Endometrial microvascular endothelial cells (primary cell): ENCODE measurements around the gene MRTO4. TPM values are rescaled to one million over a fixed set of nuclear protein-coding genes. Genes with fewer than 3 reads are reported as not detected.
"Not testable (repeated sequence)": the region's sequence is repeated elsewhere in the genome, so short reads cannot be mapped to it uniquely, and the experiment has no call there.

ENCODE experiments used
- in situ Hi-C: cut with HindIII; loops from 2 replicates; pipeline ENCODE4 v1.10.0; 2017; ENCODE audit warnings: low sequenced_read_pairs, low pct_unique_long_range_greater_than_20kb; ENCODE audit errors: inconsistent ontology term
- total RNA-seq: library from RNA; depleted of rRNA; stranded (reverse); fragments of >200 nt; gene quantifications from one replicate; pipeline ENCODE4 v1.2.3, GENCODE V29; 2015; ENCODE audit errors: inconsistent ontology term

MRTO4 gene
- total RNA-seq, 1 donor from 2014 or later: 73.8 TPM

DNA sequence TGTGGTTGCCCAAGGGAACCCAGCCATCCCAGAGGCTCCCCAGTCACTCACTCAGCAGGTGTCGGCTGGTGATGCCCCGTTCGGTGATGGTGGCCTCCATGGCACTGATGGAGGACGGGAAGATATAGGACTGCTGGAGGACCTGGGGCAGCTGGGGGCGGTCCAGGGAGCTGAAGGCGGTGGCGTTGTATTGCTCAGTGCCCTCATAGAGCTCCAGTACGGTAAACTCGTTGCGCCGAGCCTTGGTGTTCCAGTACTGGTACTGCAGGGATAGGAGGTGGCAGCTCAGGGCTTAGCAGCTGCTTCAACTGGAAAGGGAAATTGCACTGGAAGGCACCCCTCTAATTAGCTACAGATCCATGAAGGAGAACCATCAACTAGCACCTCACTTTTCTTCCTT is 29.0 kb upstream of the MRTO4 start:
- in situ Hi-C loops: no loop called here

DNA sequence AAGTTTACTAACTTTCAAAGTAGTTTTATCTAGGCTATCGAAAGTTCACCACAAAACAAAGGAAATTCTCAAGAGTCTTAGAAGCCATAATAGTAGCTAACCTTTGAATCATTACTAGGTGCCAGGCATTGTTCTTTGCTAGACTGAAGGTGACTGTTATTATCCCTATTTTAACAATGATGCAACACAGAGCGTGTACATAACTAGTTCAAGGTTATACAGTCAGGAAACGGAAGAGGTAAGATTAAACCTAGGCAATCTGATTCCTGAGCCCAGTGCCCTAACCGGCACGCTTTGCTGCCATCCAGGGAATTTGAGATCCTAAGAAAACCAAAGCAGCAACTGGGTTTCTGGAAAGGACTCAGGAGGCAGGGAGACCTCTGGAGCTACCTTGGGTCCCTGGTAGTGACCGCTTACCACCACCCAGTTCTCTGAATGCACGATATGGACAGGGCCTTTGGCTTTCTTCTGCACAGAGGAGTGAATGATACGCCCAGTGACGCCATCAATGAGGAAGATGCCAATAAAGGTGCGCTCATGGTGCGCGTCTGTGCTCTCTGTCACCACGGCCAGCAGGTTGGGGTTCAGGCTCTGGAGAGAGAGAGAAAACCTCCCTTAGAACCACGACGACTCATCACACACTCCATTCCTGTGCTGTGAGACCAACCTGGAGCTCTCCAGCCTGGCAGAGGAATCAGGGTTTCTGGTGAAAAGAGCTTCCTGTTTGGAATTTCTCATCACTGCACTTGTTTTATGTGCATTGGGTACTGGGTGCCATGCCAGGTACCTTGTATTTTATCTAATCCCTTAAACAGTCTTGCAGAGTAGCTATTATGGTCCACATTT is 28.4 kb upstream of the MRTO4 start:
- in situ Hi-C loops: no loop called here

DNA sequence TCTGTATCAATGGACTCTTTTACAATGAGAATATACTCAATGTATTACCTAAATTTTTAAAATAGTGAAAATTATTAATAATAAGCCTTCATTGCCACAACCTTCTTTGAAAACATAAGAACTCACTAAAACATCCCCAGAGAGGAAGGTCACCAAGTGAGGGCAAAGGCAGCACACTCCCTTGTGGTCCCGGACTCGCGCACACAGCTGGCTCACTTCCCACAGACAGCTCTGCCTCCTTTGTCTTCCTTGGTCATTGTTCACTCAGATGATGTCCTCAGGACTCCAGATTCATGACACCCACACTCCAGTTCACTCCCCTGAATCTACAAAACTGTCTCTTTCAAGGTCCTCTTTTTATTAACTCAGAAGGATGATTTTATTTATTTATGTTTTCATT is 22.4 kb upstream of the MRTO4 start:
- in situ Hi-C loops: no loop called here

DNA sequence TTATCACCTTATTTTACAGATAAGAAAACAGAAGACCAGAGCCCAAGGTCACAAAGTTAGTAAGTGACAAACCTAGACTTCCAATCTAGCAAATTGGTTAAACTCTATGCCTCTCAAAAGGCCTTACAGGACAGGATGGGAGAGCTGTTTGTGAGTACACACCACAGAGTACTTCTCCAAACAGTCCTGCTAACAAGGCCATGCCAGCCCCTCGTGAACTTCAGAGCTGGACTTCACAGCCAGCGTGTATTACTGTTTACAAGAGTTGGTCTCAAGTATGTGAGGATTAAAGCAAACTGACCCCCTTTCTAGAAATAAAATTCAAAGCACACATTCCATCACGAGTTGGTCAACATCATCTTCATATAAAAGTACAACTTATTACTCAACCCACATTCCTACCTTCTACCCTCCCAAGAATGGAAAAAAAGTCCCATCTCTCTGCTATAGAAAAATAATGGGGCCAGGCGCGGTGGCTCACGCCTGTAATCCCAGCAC is 21.7 kb upstream of the MRTO4 start:
- in situ Hi-C loops: no loop called here

DNA sequence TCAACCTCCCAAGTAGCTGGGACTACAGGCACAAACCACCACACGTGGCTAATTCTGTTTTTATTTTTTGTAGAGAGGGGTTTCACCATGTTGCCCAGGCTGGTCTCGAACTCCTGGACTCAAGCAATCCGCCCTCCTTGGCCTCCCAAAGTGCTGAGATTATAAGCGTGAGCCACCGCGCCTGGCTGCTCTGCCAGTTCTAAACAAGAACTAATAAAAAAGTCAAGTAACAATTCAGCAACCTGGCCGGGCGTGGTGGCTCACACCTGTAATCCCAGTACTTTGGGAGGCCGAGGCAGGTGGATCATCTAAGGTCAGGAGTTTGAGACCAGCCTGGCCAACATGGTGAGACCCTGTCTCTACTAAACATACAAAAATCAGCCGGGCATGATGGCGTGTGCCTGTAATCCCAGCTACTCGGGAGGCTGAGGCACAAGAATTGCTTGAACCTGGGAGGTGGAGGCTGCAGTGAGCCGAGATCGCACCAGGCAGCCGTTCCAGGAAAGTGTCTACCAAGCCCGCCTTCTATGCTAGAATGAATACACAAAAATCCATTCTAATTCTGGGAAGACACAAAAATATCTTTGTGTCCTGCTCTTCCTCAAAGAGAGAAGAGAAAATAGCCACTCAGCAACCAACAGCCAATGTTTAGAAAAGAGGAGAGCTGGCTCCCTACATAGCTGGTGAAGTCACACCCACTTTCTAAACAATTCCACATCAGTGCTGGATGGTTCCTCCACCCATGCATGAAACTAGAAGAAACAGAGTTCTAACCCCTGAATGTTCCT is 19.7 kb upstream of the MRTO4 start:
- in situ Hi-C loops: not testable (repeated sequence)

DNA sequence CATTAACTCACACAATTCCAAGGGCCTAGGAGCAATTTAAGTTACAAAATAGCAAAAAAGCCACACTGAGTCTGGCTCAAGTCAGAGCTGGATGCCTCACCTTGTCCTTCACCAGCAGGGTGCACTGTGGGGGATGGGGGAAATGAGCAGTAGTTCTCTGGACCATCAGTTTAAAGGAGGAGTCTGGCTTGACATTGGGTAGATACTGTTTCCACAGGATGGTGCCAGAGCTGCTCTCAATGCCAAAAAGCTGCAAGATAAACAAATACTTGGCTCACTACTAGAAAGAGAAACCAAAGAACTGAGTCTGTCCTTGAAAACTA is 19.1 kb upstream of the MRTO4 start:
- in situ Hi-C loops: no loop called here

DNA sequence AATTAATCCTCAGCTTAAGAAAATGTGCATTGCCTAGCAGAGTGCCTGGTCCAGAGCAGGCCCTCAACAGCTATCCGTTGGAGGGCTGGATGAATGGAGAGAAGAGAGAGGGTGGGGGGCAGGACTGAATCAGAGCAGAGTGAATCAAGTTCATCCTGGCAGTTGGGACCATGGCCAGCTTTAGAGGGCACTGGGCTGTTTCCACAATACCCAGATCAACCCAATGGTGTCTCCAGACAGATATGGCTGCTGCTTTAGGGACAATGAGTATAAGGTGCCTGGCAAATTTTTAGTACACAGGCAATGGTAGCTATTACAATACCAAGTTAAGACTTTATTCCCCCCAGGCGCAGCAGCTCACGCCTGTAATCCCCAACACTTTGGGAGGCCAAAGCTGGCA is 17.4 kb upstream of the MRTO4 start:
- in situ Hi-C loops: no loop called here

DNA sequence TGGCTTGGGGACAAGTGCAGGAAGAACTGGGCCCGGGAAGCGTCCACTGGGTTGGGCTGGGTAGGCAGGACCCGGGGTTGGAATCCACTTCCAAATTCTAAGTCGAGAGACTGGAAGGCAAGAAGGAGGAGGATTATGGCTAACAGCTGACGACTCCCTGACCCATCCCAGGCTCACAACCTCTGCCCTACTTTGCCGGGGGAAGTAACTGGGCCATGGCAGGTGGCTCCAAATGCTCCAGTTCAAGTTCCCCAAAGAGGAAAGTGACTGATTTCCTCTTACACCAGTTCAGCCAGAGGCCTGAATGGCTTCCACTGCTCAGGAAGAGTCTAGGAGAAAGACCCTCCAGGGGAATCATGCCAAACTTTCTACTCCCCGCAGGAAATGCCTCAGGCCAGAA is 11.7 kb upstream of the MRTO4 start:
- in situ Hi-C loops: no loop called here

DNA sequence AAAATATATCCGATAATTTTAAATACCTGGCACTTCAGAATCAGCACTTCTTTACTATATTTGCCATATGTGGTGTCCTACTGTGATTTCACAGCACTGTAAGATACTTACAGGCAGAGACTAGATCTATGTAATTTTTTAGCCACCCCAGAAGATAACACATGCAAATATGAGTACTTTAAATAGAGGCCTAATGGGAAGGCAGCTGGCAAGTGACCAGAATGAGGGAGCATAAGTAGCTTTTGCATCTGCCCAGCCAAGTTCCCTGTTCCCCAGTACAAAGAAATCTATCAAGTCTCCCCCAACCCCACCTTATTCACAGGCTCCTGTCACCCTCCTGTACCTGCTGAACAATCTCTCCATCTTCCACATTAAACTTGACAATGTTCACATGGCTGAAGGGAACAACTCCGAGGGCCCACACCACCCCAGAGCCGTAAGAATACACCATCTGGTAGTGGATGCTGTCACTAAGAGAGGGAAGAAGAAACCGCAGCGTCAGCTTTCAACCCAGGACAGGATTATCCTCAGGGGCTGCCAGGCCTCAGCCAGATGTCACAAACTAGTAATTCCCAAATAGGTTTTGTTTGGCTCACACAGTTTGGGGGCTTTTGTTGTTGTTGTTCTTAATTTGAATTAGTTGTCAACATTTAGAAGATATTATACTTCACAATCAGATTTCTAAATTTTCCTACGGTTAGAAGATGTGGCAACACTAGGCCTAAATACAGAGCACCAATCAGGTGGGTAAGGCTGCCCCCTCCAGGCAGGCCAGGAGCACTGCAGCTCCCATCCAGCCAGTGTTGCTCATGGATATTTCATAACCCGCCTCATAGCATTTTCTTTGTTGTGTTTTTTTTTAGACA is 10.7 kb upstream of the MRTO4 start:
- in situ Hi-C loops: no loop called here

DNA sequence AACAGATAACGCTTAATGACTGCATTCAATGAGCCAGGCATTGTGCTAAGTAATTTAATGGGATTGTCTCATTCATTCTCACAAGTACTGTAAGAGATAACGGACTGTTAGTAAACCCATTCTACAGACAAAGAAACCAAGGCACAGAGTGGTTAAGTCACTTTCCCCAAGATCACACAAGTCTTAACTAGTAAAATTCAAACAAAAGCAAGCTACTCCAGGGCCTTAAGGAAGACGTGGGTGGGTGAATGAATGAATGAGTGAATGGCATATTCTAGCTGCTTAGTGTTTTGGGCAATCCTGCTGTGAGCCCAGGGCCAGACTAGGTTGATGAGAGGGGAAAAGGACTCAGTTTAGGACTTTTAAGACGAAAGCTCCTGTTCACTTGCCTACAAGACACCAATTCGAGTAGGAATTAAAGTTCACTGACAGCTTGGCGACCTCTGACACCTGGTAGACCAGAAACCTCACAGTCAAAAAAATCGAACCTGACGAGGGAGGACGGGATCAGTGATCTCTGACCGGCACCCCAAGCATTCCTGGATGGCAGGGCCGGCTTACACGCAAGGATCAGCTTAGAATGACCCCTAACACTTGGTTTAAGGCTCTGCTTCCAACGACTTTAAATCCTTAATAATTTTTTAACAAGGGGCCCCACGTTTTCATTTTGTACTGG is 838 bp upstream of the MRTO4 start:
- in situ Hi-C loops: no loop called here

DNA sequence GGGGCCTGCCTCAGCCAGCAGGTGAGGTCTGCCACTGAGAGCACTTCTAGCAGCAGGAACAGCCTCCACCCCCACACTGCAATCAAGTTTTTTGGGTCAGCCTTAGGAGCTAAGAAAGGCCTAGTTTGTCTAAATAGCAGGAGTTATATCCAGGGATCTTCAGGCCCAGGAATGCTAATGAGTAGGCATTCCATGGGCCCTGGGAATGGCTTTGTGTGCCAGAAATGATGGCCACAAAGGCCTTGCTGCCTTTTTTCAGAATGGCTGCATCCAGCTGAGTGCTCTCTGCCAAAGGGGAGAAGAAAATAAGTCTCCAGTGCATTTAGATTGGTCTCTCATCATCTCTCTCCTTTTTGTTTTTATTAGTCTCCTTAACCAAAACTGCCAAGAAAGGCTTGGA is 2.8 kb downstream of the MRTO4 start:
- in situ Hi-C loops: no loop called here

DNA sequence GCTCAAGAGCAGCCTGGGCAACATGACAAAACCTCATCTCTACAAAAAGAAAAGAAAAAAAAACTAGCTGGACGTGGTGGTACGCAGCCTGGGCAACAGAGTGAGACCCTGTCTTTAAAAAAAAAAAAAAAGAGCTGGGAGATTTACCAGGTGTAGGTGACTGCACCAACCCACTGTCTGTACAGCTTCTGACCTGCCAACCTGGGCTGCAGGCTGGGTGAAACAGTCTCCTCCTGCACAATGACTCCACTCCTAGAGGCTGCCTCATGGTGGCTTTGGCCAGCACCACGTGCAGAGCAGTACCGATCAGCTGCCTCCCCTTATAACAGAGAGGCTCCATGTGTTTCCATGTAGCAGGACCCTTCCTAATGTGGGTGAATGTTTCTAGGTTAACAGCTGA is 3.7 kb downstream of the MRTO4 start:
- in situ Hi-C loops: no loop called here

DNA sequence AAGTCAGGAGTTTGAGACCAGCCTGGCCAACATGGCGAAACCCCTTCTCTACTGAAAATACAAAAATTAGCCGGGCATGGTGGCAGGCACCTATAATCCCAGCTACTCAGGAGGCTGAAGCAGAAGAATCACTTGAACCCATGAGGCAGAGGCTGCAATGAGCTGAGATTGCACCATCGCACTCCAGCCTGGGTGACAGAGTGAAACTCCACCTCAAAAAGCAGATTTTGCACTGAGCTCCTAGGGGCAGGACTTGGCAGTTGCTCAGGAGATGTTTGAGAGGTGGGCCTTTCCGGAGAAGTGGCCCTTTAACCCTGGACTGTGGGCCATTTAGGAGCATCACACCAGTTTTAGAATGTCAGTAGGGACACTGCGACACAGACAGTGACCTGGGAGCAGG is 4.7 kb downstream of the MRTO4 start:
- in situ Hi-C loops: not testable (repeated sequence)

DNA sequence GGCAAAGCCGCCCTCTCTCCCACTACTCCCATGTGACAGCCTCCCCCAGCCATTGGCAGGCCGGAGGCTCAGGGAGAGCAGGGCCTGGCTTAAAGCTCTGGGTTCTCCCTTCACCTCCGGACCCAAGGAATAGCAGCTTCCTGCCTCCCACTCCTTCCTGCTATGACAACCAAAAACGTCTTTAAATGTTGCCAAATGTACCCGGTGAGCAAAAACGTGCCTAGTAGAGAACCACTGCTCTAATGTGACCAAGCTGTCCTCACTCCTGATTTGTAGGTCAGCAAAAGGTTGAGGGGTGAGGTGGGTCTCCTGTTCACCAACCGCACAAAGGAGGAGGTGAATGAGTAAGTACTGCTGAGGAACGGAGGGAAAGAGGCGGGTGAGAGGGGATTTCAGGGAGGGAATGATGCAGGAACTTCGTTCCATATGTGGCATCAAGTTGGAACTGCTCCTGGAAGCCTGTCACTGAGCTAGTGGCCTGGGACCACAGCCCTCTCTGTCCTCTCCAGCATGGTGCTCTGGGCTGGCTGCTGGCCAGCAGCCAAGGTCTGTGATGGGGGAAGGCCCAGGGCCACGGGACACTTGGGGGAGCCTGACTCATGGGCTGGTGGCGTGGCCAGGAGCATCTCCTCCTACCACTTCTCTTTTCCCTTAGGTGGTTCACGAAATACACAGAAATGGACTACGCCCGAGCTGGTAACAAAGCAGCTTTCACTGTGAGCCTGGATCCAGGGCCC is 5.7 kb downstream of the MRTO4 start:
- in situ Hi-C loops: no loop called here

DNA sequence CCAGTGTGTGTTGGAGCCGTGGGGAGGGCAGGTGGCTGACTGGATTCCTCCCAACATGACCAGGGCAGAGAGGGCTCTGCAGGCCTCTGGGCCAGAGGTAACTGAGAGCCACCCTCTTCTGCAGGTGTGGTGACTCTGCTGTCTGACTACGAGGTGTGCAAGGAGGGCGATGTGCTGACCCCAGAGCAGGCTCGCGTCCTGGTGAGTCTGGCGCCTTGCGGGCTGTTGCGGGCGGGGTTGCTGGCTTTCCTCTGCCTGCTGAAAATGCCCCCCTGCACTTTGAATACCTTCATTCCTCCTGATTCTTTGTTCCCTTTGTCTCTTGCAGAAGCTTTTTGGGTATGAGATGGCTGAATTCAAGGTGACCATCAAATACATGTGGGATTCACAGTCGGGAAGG is 6.7 kb downstream of the MRTO4 start:
- in situ Hi-C loops: no loop called here

DNA sequence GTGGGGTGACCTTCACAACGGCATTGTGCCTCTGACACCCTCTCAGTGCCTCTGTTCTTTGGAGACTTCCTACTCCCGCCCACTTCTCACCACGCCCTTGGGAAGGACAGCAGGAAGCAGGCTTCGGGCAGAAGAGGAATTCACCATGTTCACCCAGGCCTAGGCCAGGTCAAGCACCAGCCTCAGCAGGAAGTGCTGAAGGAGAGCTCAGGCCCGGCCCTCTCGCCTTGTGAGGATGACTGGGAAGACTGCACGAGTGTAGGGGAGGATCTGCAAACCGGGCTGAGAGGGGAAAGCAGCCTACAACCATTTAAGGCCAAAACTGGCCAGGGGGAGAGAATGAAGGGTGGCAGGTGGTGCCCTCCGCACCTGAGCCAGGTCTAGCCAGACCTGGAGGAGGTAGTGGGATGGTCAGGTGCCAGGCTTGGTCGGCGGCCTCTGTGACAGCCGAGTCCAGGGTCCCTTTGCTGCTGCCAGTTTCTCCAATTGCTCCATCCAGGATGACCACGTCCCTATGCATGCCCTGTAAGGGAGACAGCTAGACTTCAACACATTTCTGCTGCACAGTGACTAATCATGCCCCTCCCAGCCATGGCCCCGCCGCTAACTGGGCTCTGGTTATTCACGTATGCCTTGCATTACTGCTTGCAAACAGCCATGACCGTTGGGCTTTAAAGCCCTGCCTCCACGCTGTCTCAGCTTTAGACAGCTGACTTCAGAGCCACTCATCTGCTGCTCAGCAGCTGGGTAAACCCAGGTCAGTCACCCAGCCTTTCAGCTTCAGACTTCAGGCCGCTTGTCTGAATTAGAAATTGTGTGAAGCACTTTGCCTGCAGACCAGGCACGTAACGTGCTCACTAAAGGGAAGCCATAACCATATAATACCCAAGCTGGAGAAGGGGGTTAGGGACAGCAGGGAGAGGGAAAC is 8.9 kb downstream of the MRTO4 start:
- in situ Hi-C loops: no loop called here

DNA sequence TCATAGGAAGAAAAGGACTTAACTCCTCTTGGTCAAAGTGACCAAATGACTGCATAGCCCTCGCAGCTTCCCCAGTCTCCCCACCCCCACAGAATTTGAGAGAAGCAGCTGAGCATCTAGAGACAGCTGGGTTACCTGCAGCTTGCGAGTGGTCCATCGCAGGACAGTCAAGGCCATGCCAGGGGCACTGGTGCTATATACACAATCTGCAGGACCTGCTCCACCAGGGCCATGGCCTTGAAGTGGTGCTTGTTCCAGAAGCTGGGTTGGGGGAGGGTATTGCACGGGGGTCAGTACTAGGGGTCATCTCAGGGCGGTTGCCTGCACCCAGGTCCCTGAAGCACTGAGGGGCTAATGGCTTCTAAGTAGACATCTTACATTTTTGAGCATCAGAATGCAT is 10.4 kb downstream of the MRTO4 start:
- in situ Hi-C loops: no loop called here
